NOMO-1 treated with DMSO at 0.1 percent for 48 hours (cell line): ENCODE data around the gene SEMA4F.

ENCODE experiments used
- DNase-seq: peaks from one replicate; lab custom pipeline; 2025; ENCODE audit not compliant: unreplicated experiment; lab: John Stamatoyannopoulos, UW

Gene SEMA4F

DNA sequence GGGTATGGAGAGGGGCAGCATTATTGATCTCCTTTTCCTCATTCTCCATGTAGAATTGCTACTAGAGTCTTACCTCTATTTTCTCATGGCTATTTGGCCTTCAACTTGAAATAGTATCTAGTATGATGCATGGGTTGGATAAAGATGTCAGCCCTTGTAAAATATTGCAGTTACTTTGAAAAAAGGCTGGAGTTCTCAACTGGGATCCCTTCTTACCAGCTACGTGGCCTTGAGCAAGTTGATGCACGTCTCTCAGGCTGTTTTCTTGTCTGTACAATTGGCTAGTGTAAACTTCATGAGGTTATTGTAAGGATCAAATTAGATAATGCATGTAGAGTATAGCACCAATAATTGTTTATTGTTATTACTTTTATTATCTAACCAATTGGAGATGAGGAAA, 50.2 kb downstream of the SEMA4F start:
- no peak for DNase-seq

DNA sequence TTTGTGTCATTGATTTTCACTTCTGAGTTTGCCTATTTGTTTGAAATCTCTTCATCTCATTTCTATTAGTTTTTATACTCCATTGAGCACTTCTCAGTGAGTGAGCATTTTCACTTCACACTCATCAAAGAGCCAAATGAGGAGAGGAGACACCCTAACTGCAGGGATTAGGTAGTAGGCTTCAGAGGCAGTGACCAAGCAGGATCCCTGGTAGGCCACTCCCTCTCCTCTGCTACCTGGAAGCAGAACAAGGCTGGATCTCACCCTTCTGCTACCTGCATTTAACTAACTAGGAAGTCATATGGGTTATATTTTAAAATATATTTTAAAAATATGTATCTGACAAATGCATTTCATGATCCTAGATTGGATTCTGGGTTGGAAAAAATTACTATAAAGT, 52.7 kb downstream of the SEMA4F start:
- DNase-seq = no peak

DNA sequence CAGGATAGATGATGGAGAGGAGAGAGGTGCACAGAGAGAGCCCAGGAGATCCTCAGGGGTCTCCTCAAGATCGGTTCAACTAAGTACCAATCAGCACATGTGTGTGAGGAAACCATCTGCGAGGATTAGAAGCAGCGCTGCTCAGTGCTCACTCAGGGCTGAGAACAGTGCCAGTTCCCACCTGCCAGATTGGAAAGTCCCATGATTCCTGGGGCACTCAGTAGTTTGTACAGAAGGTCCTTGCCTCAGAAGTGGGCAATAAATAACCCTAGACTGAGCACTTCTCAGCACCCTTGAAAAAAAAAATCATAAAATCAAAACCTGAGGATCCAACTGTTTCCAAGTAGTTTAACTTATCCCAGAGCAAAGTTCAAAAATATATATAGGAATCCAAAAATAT, 53.8 kb downstream of the SEMA4F start:
- DNase-seq = no peak

DNA sequence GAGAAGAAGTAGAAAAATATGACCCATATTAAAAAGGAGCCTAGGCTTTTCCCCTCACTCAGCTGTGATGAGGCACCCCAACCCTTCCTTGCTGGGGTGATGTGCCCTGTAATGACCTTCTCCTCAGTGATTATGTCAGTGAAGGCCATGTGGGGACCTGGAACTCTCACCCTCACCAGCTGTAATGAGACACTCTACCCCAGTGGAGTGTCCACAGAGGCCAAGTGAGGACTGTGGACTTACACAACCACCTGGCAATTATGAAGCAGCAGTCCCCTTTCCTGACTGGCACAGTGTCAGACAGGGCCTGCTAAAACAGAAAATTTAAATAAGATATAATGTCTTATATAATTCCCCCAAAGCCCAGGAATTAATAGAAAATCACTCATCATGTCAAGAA, 54.2 kb downstream of the SEMA4F start:
- peak; percentile 15 for DNase-seq

DNA sequence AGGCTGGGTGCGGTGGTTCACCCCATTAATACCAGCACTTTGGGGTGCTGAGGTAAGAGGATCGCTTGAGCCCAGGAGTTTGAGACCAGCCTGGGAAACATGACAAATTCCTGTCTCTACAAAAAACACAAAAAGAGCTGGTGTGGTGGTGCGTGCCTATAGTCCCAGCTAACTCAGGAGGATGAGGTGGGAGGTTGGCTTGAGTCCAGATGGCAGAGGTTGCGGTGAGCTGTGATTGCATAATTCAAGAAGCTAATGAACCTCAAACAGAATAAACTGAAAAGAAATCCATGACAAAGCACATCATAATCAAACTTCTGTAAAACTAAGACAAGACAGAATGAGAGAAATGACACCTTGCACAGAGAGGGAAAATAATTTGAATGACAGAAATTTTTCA, 54.8 kb downstream of the SEMA4F start:
- DNase-seq = peak; percentile 79

DNA sequence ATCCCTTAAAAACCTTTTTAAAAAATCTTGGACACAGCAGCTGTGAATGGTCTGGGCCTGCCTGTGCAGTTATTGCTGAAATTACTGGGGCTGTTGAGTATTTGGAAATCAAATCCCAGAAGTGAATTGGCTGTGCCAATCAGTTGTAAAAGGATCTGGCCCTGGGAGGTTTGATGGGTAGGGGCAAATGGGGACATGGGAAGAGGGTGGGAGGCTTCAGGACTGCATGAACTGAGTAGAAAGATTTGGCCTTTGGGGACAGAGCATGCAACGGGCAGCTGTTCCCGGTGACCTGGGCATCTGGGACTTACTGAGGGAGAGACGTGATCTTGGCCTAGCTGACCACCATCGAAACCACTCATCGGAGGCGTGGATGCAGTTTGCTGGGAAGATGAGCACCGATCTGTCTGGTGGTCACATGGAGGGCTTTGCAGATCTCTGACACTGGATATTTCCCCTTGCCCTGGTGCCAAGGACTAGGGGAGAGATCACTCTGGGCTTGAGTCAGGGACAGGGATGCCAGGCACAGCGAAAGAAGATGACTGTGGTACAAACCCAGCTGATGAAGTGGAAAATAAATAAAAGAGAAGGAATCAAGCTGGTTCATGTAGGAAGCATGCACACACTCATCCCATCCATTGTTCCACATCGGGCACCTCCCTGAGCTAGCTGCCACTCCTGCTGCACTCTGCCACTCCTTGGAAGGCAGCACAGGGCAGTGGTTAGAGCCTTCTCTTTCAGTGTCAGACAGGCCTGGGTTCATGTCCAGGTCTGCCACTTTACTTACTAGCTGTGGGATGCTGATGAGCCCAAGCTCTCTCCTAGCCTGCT, 58.4 kb downstream of the SEMA4F start:
- DNase-seq = no peak

DNA sequence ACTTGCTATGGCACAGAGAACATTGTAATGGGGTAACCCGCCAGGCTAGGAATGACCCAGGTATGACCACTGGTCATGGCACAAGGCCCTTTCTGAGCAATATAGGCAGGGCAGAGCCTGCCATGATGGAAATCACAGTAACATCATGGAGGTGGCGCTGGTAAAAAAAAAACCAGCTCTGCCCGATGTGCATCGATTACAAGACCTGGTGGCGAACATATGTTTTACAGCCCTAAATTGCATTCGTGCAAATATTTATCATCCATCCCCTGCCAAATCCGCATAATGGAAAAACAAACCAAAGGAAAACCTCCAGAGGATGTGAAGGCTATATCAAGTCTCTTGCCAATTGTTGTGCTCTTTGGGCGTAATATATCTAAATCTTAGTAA, 60.6 kb downstream of the SEMA4F start:
- no peak for DNase-seq

DNA sequence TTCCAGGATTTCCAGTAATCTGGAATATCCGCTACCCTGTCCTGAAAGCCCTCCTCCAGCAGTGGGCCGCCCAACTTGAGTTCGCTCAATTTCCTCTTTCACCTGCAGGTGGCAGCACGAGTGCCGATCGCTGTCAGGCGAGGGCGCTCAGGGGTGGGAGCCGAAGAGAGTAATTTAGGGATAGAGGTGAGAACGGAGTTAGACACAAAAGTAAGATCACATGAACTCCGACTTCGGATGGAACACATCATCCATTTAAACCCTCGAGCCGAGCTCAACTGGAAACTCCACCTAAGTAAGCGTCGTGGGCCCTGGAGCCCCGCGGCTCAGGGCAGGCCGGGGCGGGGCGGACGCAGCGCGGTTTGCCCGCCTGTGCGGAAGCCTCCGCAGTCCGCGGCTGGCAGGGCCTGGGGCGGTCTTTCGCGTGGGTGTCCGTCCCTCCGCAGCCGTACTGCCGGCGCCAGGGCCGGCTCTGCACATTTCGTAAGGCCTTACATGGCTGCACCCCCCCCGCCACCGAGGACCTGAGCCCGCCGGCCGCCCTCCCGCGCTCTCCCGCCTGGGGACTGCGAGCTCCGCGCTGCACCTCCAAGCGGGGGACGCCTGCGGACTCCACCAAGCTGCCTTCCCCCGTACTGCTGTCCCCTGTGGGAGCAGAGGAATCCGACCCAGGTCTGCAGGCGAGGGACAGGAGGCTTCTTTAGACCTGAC, 61.2 kb downstream of the SEMA4F start:
- DNase-seq = peak; percentile 77

DNA sequence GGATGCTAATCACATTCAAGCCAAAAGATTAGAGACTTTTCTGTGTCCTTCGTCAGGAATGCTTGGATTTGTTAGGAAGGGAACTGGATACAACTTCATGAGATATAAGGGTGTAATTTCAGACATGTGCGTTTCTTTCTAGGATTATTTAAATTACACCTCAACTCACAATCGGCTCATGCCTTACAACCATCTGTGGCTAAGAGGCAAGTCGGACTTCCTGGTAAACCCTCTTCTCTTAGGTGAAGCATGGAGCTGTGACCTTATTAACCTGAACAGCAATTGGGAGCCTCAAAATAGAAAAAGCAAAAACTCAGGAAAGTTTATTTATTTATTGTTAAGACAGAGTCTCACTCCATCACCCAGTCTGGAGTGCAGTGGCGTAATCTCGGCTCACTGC, 61.8 kb downstream of the SEMA4F start:
- no peak for DNase-seq

DNA sequence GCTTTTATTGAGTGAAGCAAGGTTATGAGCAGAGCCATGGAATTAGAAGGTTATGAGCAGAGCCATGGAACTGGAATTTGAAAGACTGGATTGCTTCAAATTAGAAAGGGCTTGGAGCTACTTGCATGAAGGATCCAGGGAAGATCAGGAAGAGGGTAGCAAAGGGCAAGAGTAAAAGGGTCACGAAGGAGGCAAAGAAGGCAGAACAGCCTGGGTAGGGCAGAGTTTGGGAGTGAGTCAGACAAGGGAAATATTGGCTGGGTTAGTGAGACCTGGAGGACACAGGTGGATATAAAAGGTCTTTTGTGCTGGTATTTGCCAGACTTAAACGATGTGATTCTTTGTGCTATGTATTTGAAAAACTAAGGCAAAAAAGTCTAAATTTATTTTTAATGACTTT, 65.0 kb downstream of the SEMA4F start:
- no peak for DNase-seq

DNA sequence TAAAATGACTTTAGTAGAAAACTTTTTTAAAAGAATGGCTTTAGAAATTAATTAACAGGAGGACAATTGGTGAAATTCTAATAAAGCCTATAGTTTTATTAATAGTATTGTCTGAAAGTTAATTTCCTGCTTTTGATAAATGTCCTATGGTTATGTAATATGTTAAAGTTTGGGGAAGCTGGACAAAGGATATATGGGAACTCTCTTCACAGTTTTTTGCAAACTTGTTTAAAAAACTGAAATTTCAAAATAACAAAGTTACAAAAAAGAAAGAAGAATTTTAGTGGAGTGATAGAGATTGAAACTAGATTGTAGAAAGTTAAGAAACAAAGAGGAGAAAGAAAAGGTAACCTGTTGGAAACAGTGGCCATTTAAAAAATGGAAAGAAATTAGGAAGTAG, 67.3 kb downstream of the SEMA4F start:
- no peak for DNase-seq

DNA sequence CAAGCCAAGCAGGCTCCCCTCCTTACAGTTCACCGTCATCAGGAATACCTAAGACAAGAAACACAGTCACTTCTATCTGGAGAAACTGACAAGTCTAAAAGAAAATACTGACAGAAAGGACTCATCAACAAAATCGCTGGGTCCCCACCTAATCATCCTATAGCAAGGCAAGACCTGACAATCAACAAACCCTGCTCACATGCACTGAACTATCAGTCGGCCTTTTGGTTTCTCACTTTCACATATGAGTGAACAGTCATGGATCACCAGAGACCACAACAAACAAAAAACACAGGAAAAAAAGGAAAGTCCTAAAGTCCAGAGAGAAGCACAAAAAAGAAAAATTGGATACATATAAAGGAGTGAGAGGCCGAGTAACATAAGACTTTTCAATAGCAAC, 70.4 kb downstream of the SEMA4F start:
- DNase-seq = no peak

DNA sequence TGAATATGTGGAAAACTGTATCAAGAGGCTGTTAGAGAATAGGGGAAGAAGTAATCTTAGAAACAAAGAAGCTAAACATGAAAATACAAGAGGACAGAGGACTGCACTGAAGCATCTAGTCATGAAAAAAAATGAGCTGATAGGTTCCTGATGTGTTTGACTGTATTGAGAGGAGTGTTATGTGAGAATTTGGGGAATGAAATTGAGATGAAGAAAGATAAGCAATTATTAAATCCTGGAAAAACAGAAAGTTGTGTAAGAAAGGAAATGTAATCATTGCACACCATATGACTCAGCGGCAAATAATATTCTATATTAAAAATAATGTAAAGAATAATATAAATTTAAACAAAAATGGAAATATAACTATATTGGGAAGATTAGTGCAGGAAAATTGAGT, 71.2 kb downstream of the SEMA4F start:
- DNase-seq = no peak

DNA sequence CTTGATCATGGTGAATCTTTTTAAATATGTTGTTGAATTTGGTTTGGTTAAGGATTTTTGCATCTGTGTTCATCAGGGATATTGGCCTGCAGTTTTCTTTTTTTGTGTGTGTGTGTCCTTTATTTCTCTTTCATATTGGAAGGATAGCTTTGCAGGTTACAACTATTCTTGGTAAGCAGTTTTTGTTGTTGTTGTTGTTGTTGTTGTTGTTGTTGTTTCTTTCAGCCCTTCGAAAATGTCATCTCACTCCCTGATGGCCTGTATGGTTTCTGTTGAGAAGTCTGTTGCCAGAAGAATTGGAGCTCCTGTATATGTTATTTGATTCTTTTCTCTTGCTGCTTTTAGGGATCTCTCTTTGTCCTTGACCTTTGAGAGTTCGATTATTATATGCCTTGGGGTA, 74.8 kb downstream of the SEMA4F start:
- no peak for DNase-seq

DNA sequence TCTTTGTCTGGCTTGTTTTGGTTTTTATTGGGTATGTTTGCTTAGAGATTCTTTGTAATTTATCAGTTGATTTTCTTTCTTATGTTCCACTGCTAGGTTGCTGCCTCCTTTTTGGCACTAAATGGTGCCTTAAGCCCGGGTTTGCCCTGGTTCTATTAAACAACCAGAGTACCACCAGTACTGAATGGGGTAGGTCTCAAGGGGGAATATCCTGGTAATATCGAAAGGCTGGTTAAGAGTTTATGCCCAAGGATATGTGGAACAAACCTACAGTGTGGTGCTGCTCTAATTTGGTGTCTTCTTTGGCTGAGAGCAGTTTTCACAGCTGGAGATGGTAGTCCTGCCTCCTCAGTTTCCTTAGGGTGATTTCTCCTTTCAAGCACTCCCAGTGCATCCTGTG, 76.5 kb downstream of the SEMA4F start:
- DNase-seq = no peak
